Kidney epithelial cell (primary cell): ENCODE results near the gene LRRC2. TPM values are rescaled to one million over a fixed set of nuclear protein-coding genes. Genes with fewer than 3 reads are reported as not detected.

Experiments
- DNase-seq: peaks from one replicate; pipeline ENCODE4 v3.0.0-alpha.2; 2010; ENCODE audit warnings: low read depth
- H3K27me3 ChIP-seq: 2 replicates; pipeline ENCODE4 v1.6.0; 2011; ENCODE audit warnings: low read length; ENCODE audit not compliant: control insufficient read depth, insufficient read depth
- H3K36me3 ChIP-seq: 2 replicates; pipeline ENCODE4 v1.5.1; 2011; ENCODE audit warnings: low read length; ENCODE audit not compliant: control insufficient read depth, insufficient read depth
- H3K4me3 ChIP-seq: 2 replicates; pipeline ENCODE4 v1.5.1; 2011; ENCODE audit warnings: low read depth, mild to moderate bottlenecking, control low read depth, low read length
- CTCF ChIP-seq: IDR thresholded peaks from 2 replicates; pipeline ENCODE4 v1.5.1; 2011; ENCODE audit warnings: mild to moderate bottlenecking, moderate library complexity, low read length, control low read depth, inconsistent platforms; ENCODE audit not compliant: insufficient read depth, poor library complexity, severe bottlenecking
- total RNA-seq: library from RNA; depleted of rRNA; stranded (reverse); fragments of >200 nt; gene quantifications from 2 replicates; pipeline ENCODE4 v1.2.3, GENCODE V29; 2015

Gene LRRC2
- total RNA-seq, 1 donor from 2014 or later = 0.29 TPM

DNA sequence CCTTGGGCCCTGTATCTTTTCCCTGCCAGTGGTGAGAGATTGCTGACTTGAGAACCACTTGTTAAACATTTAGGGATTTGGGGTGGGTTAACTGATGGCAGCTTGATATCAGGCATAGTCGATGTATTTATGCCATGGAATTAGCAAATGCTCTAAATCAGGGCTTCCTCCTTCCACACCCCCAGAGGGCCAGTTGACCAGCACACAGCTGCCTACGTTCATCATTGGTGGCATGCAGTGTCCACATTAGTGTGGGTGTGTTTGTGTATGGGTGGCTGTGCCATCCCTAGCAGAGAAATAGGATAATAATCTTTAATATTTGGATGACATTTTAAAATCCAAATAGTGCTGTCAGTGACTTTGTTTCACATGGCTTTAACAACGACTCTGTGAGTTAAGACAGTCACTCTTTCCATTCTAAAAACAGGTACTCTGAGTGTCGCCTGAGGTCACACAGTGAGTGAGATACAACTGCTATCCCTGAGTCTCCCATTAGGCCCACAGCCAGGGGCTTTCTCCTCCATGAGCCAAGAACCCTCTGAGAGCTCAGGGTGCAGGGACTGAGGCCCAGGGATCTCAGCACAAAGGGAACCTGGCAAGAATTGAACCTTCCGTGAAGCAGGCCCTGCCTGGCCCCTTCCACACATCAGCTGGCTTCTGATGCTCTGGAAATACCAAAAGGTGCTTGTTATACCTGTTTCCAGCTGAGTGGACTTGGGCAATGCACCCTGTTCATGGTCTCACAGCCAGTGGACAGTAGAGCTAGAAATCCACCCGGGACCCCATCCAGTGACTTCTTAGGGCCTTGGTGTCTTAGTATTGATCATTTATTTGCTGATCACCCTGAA is 97.1 kb downstream of the LRRC2 start:
- Histone ChIP-seq H3K27me3 (peaks cover 27% of the 10 kb centered on the region), H3K4me3 (no peak overlapping the region), H3K36me3 (no peaks in the 10 kb centered on the region)
- no peak for TF ChIP-seq CTCF
- DNase-seq = no peak

DNA sequence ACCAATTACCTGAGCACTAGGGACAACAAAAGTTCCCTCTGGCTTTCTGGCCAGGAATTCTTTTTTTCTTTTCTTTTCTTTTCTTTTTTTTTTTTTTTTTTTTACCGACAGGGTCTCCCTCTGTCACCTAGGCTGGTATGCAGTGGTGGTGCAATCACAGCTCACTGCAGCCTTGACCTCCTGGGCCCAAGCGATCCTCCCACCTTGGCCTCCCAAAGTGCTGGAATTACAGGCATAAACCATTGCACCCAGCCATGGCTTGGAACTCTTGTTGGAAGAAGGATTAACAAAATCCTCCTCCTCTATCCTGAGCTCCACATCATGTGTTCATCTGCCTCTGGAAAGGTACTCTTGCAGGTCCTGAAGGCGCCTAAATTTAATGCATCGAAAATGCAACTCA is 98.5 kb downstream of the LRRC2 start:
- Histone ChIP-seq H3K36me3 (no peaks in the 10 kb centered on the region), H3K27me3 (peaks cover 40% of the 10 kb centered on the region), H3K4me3 (no peak overlapping the region)
- no peak for DNase-seq
- TF ChIP-seq CTCF = no peak

DNA sequence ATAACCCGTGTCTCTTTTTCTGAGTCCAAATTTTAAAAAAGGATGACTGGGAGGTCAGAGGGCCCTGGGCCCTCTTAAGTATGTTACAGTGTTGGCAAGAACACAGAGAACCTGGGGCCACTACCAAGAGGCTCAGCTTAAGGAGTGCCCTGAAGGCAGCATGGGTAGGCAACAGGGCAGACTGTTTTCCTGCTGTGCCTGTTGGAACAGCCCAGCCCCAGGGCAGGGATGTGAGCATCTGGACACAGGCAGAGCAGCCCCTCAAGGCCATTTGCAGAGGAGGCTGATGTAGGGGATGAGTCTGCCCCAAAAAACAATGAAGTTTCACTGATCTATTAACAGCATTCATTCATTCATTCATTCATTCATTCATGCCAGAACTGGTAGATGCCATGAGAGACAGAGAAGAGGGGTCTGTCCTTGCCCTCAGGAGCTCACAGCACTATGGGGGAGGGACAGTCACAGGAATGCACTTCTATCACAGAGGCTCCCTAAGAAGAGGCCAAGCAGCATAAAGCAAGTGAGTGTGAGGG is 99.2 kb downstream of the LRRC2 start:
- no peaks in the 10 kb centered on the region for H3K36me3 ChIP-seq
- no peak for DNase-seq
- no peak for TF ChIP-seq CTCF
- peaks cover 39% of the 10 kb centered on the region for H3K27me3 ChIP-seq
- no peak overlapping the region for H3K4me3 ChIP-seq

DNA sequence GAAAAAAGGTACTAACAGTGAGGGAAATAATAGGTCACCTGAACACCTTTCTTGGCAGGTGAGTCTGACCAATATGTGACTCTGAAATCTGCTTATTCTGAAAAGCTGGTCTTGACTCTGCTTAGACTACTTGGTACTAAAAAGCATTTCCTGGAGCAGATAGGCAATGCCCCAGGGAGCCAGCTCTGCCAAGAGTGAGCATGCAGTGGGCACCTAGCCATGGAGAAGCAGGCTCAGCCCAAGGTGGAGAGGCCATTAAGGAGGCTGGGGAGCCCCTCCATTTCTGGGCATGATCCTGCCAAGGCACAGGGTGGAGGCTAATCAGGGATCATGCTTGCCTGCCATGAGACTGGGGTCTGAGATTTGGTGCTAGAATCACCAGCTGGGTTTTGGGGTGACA is 99.8 kb downstream of the LRRC2 start:
- Histone ChIP-seq H3K27me3 (peaks cover 37% of the 10 kb centered on the region), H3K36me3 (no peaks in the 10 kb centered on the region), H3K4me3 (no peak overlapping the region)
- no peak for DNase-seq
- TF ChIP-seq CTCF = no peak

Other genes with a start within 250 kb of the LRRC2 start
- not detected in 2 replicates for gene CCR2, start 212.2 kb downstream of the LRRC2 start, total RNA-seq
- gene CCR5, start 195.4 kb downstream of the LRRC2 start, total RNA-seq = not detected in 2 replicates
- 0.29 and 0.48 TPM in 2 replicates for gene CCRL2, start 159.0 kb downstream of the LRRC2 start, total RNA-seq
- gene LTF, start 101.4 kb downstream of the LRRC2 start, total RNA-seq = not detected in 2 replicates
- not detected in 2 replicates for gene RTP3, start 68.3 kb downstream of the LRRC2 start, total RNA-seq
- not detected in 2 replicates for gene FAM240A, start 46.2 kb upstream of the LRRC2 start, total RNA-seq
- 23.7 and 30.9 TPM in 2 replicates for gene ALS2CL, start 127.4 kb upstream of the LRRC2 start, total RNA-seq
- gene TMIE, start 135.1 kb upstream of the LRRC2 start, total RNA-seq = 1.3 and 1.9 TPM in 2 replicates
- 0.07 and 0.29 TPM in 2 replicates for gene PRSS50, start 151.6 kb upstream of the LRRC2 start, total RNA-seq